ENCODE measurements around the gene PHKG2. TPM values are rescaled to one million over a fixed set of nuclear protein-coding genes. Genes with fewer than 3 reads are reported as not detected.
A peak's percentile ranks its signal among the peaks of the same experiment; 100 is the strongest.

The PHKG2 gene
- polyA plus RNA-seq, 2 of the 4 experiments (the other 2 are of a cell fraction): 28.0 to 37.3 TPM

DNA sequence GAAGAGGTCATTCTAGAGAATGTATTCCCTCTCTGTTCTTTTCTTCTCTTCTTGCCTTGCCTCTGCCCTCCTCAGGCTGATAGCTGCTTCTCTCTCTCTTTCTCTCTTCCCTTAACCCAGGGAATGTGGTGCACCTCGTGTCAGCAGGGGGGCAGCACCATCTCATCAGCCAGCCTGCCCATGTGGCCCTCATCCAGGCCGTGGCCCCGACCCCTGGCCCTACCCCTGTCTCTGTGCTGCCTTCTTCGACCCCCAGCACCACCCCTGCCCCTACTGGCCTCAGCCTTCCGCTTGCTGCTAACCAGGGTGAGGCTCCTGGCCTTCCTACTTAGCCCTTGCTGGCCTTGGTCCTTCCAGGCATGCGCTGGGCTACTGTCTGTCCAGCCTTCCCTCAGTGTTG, 25.8 kb upstream of the PHKG2 start:
- FAIRE-seq (no peak), DNase-seq (ENCODE audit: low read depth in 1 of 2, low spot score in 1 of 2) (no peak), ATAC-seq (peak; percentile 47 to 60; a peak in 4 of 6 replicates)
- ChIA-PET CTCF (interaction anchor here (0.9 to 2.1 kb wide), 6 partner anchors 10 to 26 kb away, joined by 3 to 7 read pairs (median 4); partner anchors contain the start of gene PHKG2), POLR2A (no interaction called here)
- TF ChIP-seq NFE2L2 (conservative IDR thresholded peaks at IDR 0.05; ENCODE audit: low read length) (no peak), MAFK (IDR thresholded peaks at IDR 0.05; ENCODE audit: partially characterized antibody) (no peak), POLR2A (IDR thresholded peaks at IDR 0.05; ENCODE audit: low read length) (no peak), POLR2AphosphoS2 (conservative IDR thresholded peaks at IDR 0.05; ENCODE audit: low read length) (no peak), MYC (IDR thresholded peaks at IDR 0.05; ENCODE audit: borderline replicate concordance, low read length) (no peak), JUNB (IDR thresholded peaks at IDR 0.05) (no peak), ZNF302 (CRISPR knock-in tag; IDR thresholded peaks at IDR 0.05) (no peak), FOXS1 (CRISPR knock-in tag; IDR thresholded peaks at IDR 0.05) (no peak), HOXB13 (CRISPR knock-in tag; IDR thresholded peaks at IDR 0.05; ENCODE audit: low read depth) (no peak), GATA3 (IDR thresholded peaks at IDR 0.05; ENCODE audit: borderline replicate concordance) (no peak), PHF8 (IDR thresholded peaks at IDR 0.05; ENCODE audit: borderline replicate concordance, low read depth) (no peak), FOSL2 (IDR thresholded peaks at IDR 0.05) (no peak), FOSL2 (CRISPR knock-in tag; IDR thresholded peaks at IDR 0.05) (no peak), ZC3H11A (IDR thresholded peaks at IDR 0.05) (no peak), ESRRA (IDR thresholded peaks at IDR 0.05; ENCODE audit: borderline replicate concordance, low read length) (no peak), ZSCAN20 (CRISPR knock-in tag; IDR thresholded peaks at IDR 0.05) (no peak)
- TF ChIP-seq, protein P1, sequence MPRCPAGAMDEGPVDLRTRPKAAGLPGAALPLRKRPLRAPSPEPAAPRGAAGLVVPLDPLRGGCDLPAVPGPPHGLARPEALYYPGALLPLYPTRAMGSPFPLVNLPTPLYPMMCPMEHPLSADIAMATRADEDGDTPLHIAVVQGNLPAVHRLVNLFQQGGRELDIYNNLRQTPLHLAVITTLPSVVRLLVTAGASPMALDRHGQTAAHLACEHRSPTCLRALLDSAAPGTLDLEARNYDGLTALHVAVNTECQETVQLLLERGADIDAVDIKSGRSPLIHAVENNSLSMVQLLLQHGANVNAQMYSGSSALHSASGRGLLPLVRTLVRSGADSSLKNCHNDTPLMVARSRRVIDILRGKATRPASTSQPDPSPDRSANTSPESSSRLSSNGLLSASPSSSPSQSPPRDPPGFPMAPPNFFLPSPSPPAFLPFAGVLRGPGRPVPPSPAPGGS (IDR thresholded peaks at IDR 0.05): no peak
- TF ChIP-seq, protein P2, sequence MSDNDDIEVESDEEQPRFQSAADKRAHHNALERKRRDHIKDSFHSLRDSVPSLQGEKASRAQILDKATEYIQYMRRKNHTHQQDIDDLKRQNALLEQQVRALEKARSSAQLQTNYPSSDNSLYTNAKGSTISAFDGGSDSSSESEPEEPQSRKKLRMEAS (IDR thresholded peaks at IDR 0.05): no peak
- TF ChIP-seq, protein P3, sequence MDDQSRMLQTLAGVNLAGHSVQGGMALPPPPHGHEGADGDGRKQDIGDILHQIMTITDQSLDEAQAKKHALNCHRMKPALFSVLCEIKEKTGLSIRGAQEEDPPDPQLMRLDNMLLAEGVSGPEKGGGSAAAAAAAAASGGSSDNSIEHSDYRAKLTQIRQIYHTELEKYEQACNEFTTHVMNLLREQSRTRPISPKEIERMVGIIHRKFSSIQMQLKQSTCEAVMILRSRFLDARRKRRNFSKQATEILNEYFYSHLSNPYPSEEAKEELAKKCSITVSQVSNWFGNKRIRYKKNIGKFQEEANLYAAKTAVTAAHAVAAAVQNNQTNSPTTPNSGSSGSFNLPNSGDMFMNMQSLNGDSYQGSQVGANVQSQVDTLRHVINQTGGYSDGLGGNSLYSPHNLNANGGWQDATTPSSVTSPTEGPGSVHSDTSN (IDR thresholded peaks at IDR 0.05): no peak
- Histone ChIP-seq H3K9me3 (no peaks in the 10 kb centered on the region), H3K4me2 (no peak overlapping the region), H3K4me3 (no peak overlapping the region), H3K27ac (no peak overlapping the region), H3K4me1 (no peaks in the 10 kb centered on the region)
- 78% methylated on average over 5 of the region's 6 CpGs for WGBS (ENCODE audit: missing lambda C conversion rate)

- 88% methylated on average over 10 of the region's 10 CpGs for WGBS (ENCODE audit: missing lambda C conversion rate)
- H3K27ac ChIP-seq: no peak overlapping the region
- no peaks in the 10 kb centered on the region for H3K4me1 ChIP-seq
- H3K9me3 ChIP-seq: no peaks in the 10 kb centered on the region
- FAIRE-seq (no peak), ATAC-seq (no peak), DNase-seq (ENCODE audit: low read depth in 1 of 2, low spot score in 1 of 2) (no peak)
- ChIA-PET CTCF (interaction anchor here (1.1 to 2.1 kb wide), 8 partner anchors 8 to 25 kb away, joined by 3 to 7 read pairs (median 5); partner anchors contain the start of gene PHKG2), POLR2A (no interaction called here)
- no peak overlapping the region for H3K4me2 ChIP-seq
- TF ChIP-seq JUNB (IDR thresholded peaks at IDR 0.05) (no peak), HOXB5 (CRISPR knock-in tag; IDR thresholded peaks at IDR 0.05) (no peak), KDM5A (IDR thresholded peaks at IDR 0.05) (no peak), CBX8 (IDR thresholded peaks at IDR 0.05) (no peak), E2F6 (IDR thresholded peaks at IDR 0.05; ENCODE audit: borderline replicate concordance, low read depth) (no peak), POLR2AphosphoS2 (conservative IDR thresholded peaks at IDR 0.05; ENCODE audit: low read length) (no peak), MAFK (IDR thresholded peaks at IDR 0.05; ENCODE audit: partially characterized antibody) (no peak), GATA3 (IDR thresholded peaks at IDR 0.05; ENCODE audit: borderline replicate concordance) (no peak), CHD4 (IDR thresholded peaks at IDR 0.05; ENCODE audit: borderline replicate concordance) (no peak), TFCP2L1 (CRISPR knock-in tag; IDR thresholded peaks at IDR 0.05) (no peak)
- H3K4me3 ChIP-seq: no peak overlapping the region
Observed at GRCh38 chr16:30722916-30723315, 25.3 kb upstream of the PHKG2 start.

All from A549 (cell line).